ENCODE data around the gene CCNI2. TPM values are rescaled to one million over a fixed set of nuclear protein-coding genes. Genes with fewer than 3 reads are reported as not detected.

The CCNI2 gene
- total and polyA plus RNA-seq, 12 donors, result 0.01 to 0.75 (median 0.09) TPM; not detected in 7

- DNase-seq, result no peak
- H3K36me3 ChIP-seq, result peaks cover 0 to 12% (median 0%) of the 10 kb centered on the region in 9 donors
- H3K9me3 ChIP-seq, result no peaks in the 10 kb centered on the region
- whole genome bisulfite sequencing, 2 donors, result 61 to 62% methylated on average over 9 of the region's 9 CpGs
- peak overlapping the region in 8 of 10 donors; percentile 68 to 99 (median 85) for H3K4me3 ChIP-seq
- intact Hi-C loops (cut with DNase I), result loop anchor here in 3 of 10 donors (5.0 kb wide), 3 partner anchors 34 to 84 kb away; partner anchors contain the start of gene SEPTIN8 (in 1 of the 3)
- peaks cover 0 to 21% (median 17%) of the 10 kb centered on the region in 9 donors for H3K4me1 ChIP-seq
- TF ChIP-seq, protein P1, sequence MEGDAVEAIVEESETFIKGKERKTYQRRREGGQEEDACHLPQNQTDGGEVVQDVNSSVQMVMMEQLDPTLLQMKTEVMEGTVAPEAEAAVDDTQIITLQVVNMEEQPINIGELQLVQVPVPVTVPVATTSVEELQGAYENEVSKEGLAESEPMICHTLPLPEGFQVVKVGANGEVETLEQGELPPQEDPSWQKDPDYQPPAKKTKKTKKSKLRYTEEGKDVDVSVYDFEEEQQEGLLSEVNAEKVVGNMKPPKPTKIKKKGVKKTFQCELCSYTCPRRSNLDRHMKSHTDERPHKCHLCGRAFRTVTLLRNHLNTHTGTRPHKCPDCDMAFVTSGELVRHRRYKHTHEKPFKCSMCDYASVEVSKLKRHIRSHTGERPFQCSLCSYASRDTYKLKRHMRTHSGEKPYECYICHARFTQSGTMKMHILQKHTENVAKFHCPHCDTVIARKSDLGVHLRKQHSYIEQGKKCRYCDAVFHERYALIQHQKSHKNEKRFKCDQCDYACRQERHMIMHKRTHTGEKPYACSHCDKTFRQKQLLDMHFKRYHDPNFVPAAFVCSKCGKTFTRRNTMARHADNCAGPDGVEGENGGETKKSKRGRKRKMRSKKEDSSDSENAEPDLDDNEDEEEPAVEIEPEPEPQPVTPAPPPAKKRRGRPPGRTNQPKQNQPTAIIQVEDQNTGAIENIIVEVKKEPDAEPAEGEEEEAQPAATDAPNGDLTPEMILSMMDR (IDR thresholded peaks at IDR 0.05), result no peak
- ATAC-seq, result no peak
- no peak overlapping the region for H3K27ac ChIP-seq
- H3K27me3 ChIP-seq, result peaks cover 0 to 20% (median 2%) of the 10 kb centered on the region in 7 donors
Observed at GRCh38 chr5:132737982-132738681, 9.1 kb upstream of the CCNI2 start.

GRCh38 chr5:132739232-132739631, 8.0 kb upstream of the CCNI2 start:
- no peak for ATAC-seq
- Histone ChIP-seq H3K27ac (no peak overlapping the region), H3K36me3 (peaks cover 0 to under 1% (median 0%) of the 10 kb centered on the region in 9 donors), H3K27me3 (peaks cover 0 to 31% (median 10%) of the 10 kb centered on the region in 7 donors), H3K9me3 (no peaks in the 10 kb centered on the region), H3K4me1 (peaks cover 0 to 21% (median 17%) of the 10 kb centered on the region in 9 donors), H3K4me3 (no peak overlapping the region)
- 73 to 76% methylated on average over 1 of the region's 1 CpG for WGBS, 2 donors
- intact Hi-C loops (cut with DNase I), result loop anchor here in 3 of 10 donors (5.0 kb wide), 3 partner anchors 33 to 83 kb away; partner anchors contain the start of gene SEPTIN8 (in 1 of the 3)
- no peak for DNase-seq
- TF ChIP-seq, protein P1 (IDR thresholded peaks at IDR 0.05), result no peak

- TF ChIP-seq, protein P1 (IDR thresholded peaks at IDR 0.05), result no peak
- no peaks in the 10 kb centered on the region for H3K9me3 ChIP-seq
- H3K36me3 ChIP-seq, result no peaks in the 10 kb centered on the region
- peaks cover 2 to 13% (median 5%) of the 10 kb centered on the region in 9 donors for H3K4me1 ChIP-seq
- intact Hi-C loops (cut with DNase I), result no loop called here
- H3K27me3 ChIP-seq, result peaks cover 0 to 58% (median 27%) of the 10 kb centered on the region in 7 donors
- H3K27ac ChIP-seq, result no peak overlapping the region
- 92 to 95% methylated on average over 2 of the region's 2 CpGs for WGBS, 2 donors
- DNase-seq (no peak), ATAC-seq (no peak)
- H3K4me3 ChIP-seq, result no peak overlapping the region
Observed at GRCh38 chr5:132742158-132742557, 5.1 kb upstream of the CCNI2 start.

- TF ChIP-seq, protein P1 (IDR thresholded peaks at IDR 0.05), result no peak
- H3K4me1 ChIP-seq, result peaks cover 4 to 16% (median 9%) of the 10 kb centered on the region in 9 donors
- H3K27ac ChIP-seq, result no peak overlapping the region
- no peaks in the 10 kb centered on the region for H3K36me3 ChIP-seq
- H3K27me3 ChIP-seq, result peaks cover 0 to 63% (median 32%) of the 10 kb centered on the region in 7 donors
- no peaks in the 10 kb centered on the region for H3K9me3 ChIP-seq
- no peak overlapping the region for H3K4me3 ChIP-seq
- 92 to 94% methylated on average over 5 of the region's 5 CpGs for WGBS, 2 donors
- DNase-seq, result no peak
- intact Hi-C loops (cut with DNase I), result no loop called here
- ATAC-seq, result no peak
Observed at GRCh38 chr5:132742626-132743025, 4.6 kb upstream of the CCNI2 start.
